ENCODE results near the gene APOA4. TPM values are rescaled to one million over a fixed set of nuclear protein-coding genes. Genes with fewer than 3 reads are reported as not detected.

APOA4 gene
- total and polyA plus RNA-seq, 2 of the 13 experiments (the other 11 are each of a cell fraction or from before 2014, with no cell fraction given), result 3.8 to 7.2 TPM

GRCh38 chr11:116830184-116830912 lies 7.2 kb upstream of the APOA4 start (continued):
- 0 out of 2 replicates have a peak, but pooled peaks have one; percentile 14 for TF ChIP-seq ZNF275 (CRISPR knock-in tag; IDR thresholded peaks at IDR 0.05; ENCODE audit: borderline replicate concordance)
- no peak for TF ChIP-seq TBL1XR1 (IDR thresholded peaks at IDR 0.05; ENCODE audit: borderline replicate concordance, low read length, partially characterized antibody)
- TF ChIP-seq SMARCC2 (IDR thresholded peaks at IDR 0.05), result no peak
- TF ChIP-seq MEF2D (CRISPR knock-in tag; IDR thresholded peaks at IDR 0.05), result 0 out of 2 replicates have a peak, but pooled peaks have one; percentile 34
- no peak for TF ChIP-seq DMAP1 (CRISPR knock-in tag; IDR thresholded peaks at IDR 0.05)
- no peak for TF ChIP-seq MZF1 (CRISPR knock-in tag; IDR thresholded peaks at IDR 0.05; ENCODE audit: borderline replicate concordance)
- no peak for TF ChIP-seq SUZ12 (IDR thresholded peaks at IDR 0.05; ENCODE audit: low read depth, low read length)
- no peak for TF ChIP-seq ZFAT (CRISPR knock-in tag; conservative IDR thresholded peaks at IDR 0.05)
- TF ChIP-seq ZNF558 (CRISPR knock-in tag; IDR thresholded peaks at IDR 0.05; ENCODE audit: borderline replicate concordance), result 0 out of 2 replicates have a peak, but pooled peaks have one; percentile 14
- TF ChIP-seq GMEB2 (CRISPR knock-in tag; IDR thresholded peaks at IDR 0.05; ENCODE audit: low read depth), result no peak
- TF ChIP-seq MIXL1 (CRISPR knock-in tag; IDR thresholded peaks at IDR 0.05), result no peak
- TF ChIP-seq ZNF329 (CRISPR knock-in tag; IDR thresholded peaks at IDR 0.05; ENCODE audit: low read depth), result no peak
- TF ChIP-seq NONO (IDR thresholded peaks at IDR 0.05), result no peak
- 0 out of 2 replicates have a peak, but pooled peaks have one; percentile 40 for TF ChIP-seq NONO (CRISPR knock-in tag; conservative IDR thresholded peaks at IDR 0.05)
- TF ChIP-seq SALL2 (CRISPR knock-in tag; IDR thresholded peaks at IDR 0.05), result no peak
- TF ChIP-seq ZNF235 (CRISPR knock-in tag; IDR thresholded peaks at IDR 0.05; ENCODE audit: borderline replicate concordance), result no peak
- no peak for TF ChIP-seq SP4 (CRISPR knock-in tag; IDR thresholded peaks at IDR 0.05)
- peak; percentile 74; the same call in 1 of the 2 replicates for TF ChIP-seq ZC3H4 (CRISPR knock-in tag; IDR thresholded peaks at IDR 0.05; ENCODE audit: borderline replicate concordance)
- TF ChIP-seq ZNF570 (CRISPR knock-in tag; IDR thresholded peaks at IDR 0.05; ENCODE audit: borderline replicate concordance), result no peak
- no peak for TF ChIP-seq PTBP1 (IDR thresholded peaks at IDR 0.05; ENCODE audit: low read depth, low read length, poor library complexity, severe bottlenecking)
- TF ChIP-seq ZGPAT (CRISPR knock-in tag; IDR thresholded peaks at IDR 0.05), result no peak
- 0 out of 2 replicates have a peak, but pooled peaks have one; percentile 50 for TF ChIP-seq KDM5B (CRISPR knock-in tag; IDR thresholded peaks at IDR 0.05; ENCODE audit: borderline replicate concordance)
- TF ChIP-seq HIVEP1 (CRISPR knock-in tag; IDR thresholded peaks at IDR 0.05), result no peak
- 0 out of 2 replicates have a peak, but pooled peaks have one; percentile 53 for TF ChIP-seq PAX8 (CRISPR knock-in tag; IDR thresholded peaks at IDR 0.05; ENCODE audit: borderline replicate concordance)
- no peak for TF ChIP-seq SPEN (CRISPR knock-in tag; IDR thresholded peaks at IDR 0.05; ENCODE audit: low read depth)
- no peak for TF ChIP-seq ZNF383 (CRISPR knock-in tag; IDR thresholded peaks at IDR 0.05; ENCODE audit: borderline replicate concordance)
- 0 out of 2 replicates have a peak, but pooled peaks have one; percentile 11 for TF ChIP-seq ZFX (CRISPR knock-in tag; IDR thresholded peaks at IDR 0.05; ENCODE audit: low read depth)
- no peak for TF ChIP-seq ZNF207 (IDR thresholded peaks at IDR 0.05; ENCODE audit: borderline replicate concordance)

All from HepG2 (cell line).